Fibroblast of villous mesenchyme (primary cell): ENCODE measurements around the gene MED19. TPM values are rescaled to one million over a fixed set of nuclear protein-coding genes. Genes with fewer than 3 reads are reported as not detected.

Experiments
- DNase-seq: peaks from one replicate; pipeline ENCODE4 v3.0.0-alpha.2; 2010; ENCODE audit warnings: low read depth
- H3K4me3 ChIP-seq: 2 replicates; pipeline ENCODE4 v1.5.1; 2011; ENCODE audit warnings: low read depth, mild to moderate bottlenecking, low read length
- small RNA-seq: library from RNA; depleted of rRNA; stranded (forward); fragments of <200 nt; gene quantifications from one replicate; pipeline ENCODE3, GENCODE V24; 2012
- total RNA-seq: library from RNA; depleted of rRNA; stranded (reverse); fragments of >200 nt; gene quantifications from 2 replicates; pipeline ENCODE4 v1.2.3, GENCODE V29; 2012
- TF ChIP-seq, protein P1 (sequence below): IDR thresholded peaks from 2 replicates; pipeline ENCODE4 v1.5.1; 2012; ENCODE audit warnings: low read depth, mild to moderate bottlenecking, low read length; ENCODE audit not compliant: insufficient read depth

The MED19 gene
- total RNA-seq, 1 donor: 11.2 TPM

DNA sequence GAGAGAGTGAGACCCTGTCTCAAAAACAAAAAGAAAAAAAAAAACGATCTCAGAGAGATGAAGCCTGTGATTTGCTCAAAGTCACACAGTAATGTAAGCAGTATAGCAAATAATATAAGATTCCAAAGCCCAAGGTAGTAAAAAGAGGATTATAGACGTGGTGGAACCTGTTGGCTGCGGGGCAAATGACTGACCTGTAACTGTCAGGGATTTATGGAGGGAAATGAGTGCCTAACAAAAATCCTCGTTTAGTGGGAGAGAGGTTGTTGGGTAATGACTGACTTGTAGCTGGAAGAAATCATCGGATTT is 55.2 kb downstream of the MED19 start:
- peak overlapping the region; percentile 87 for H3K4me3 ChIP-seq
- TF ChIP-seq, protein P1, sequence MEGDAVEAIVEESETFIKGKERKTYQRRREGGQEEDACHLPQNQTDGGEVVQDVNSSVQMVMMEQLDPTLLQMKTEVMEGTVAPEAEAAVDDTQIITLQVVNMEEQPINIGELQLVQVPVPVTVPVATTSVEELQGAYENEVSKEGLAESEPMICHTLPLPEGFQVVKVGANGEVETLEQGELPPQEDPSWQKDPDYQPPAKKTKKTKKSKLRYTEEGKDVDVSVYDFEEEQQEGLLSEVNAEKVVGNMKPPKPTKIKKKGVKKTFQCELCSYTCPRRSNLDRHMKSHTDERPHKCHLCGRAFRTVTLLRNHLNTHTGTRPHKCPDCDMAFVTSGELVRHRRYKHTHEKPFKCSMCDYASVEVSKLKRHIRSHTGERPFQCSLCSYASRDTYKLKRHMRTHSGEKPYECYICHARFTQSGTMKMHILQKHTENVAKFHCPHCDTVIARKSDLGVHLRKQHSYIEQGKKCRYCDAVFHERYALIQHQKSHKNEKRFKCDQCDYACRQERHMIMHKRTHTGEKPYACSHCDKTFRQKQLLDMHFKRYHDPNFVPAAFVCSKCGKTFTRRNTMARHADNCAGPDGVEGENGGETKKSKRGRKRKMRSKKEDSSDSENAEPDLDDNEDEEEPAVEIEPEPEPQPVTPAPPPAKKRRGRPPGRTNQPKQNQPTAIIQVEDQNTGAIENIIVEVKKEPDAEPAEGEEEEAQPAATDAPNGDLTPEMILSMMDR: no peak
- DNase-seq: no peak

Small RNA genes lying within 50 kb of the gene (small RNA-seq; reads per million reads assigned to genes)
- not detected for gene TMX2-CTNND1

Other genes with a start within 250 kb of the MED19 start
- 6.0 and 9.3 TPM in 2 replicates for gene SLC43A1, start 196.5 kb downstream of the MED19 start, total RNA-seq
- gene TIMM10, start 181.5 kb downstream of the MED19 start, total RNA-seq: 27.7 and 39.3 TPM in 2 replicates
- gene SMTNL1, start 174.6 kb downstream of the MED19 start, total RNA-seq: not detected in 2 replicates
- 60.9 and 73.0 TPM in 2 replicates for gene UBE2L6, start 144.5 kb downstream of the MED19 start, total RNA-seq
- gene SERPING1, start 114.5 kb downstream of the MED19 start, total RNA-seq: 10.8 and 21.9 TPM in 2 replicates
- gene YPEL4, start 62.3 kb downstream of the MED19 start, total RNA-seq: 0.43 and 0.64 TPM in 2 replicates
- 16.4 and 19.0 TPM in 2 replicates for gene CLP1, start 54.5 kb downstream of the MED19 start, total RNA-seq
- 39.0 and 59.6 TPM in 2 replicates for gene ZDHHC5, start 44.1 kb downstream of the MED19 start, total RNA-seq
- gene TMX2, start 378 bp upstream of the MED19 start, total RNA-seq: 62.8 and 79.9 TPM in 2 replicates
- 66.9 and 68.9 TPM in 2 replicates for gene SELENOH, start 29.3 kb upstream of the MED19 start, total RNA-seq
- not detected in 2 replicates for gene BTBD18, start 39.6 kb upstream of the MED19 start, total RNA-seq
- 153 and 199 TPM in 2 replicates for gene CTNND1, start 49.6 kb upstream of the MED19 start, total RNA-seq